Measurements from ENCODE around the gene SPIB. TPM values are rescaled to one million over a fixed set of nuclear protein-coding genes. Genes with fewer than 3 reads are reported as not detected.
"Not testable (repeated sequence)": the region's sequence is repeated elsewhere in the genome, so short reads cannot be mapped to it uniquely, and the experiment has no call there.

Gene SPIB
- total RNA-seq, 1 donor from 2014 or later = not detected

- Histone ChIP-seq H3K27me3 (ENCODE audit: control insufficient read depth, insufficient read depth, low read length) (no peaks in the 10 kb centered on the region), H3K4me3 (ENCODE audit: low read depth, low read length) (no peak overlapping the region), H3K36me3 (ENCODE audit: control insufficient read depth, insufficient read depth, low read length) (peaks cover 3% of the 10 kb centered on the region)
- DNase-seq (ENCODE audit: low read depth) = no peak
- TF ChIP-seq CTCF (IDR thresholded peaks at IDR 0.05; ENCODE audit: insufficient read depth, low read length, poor library complexity, severe bottlenecking) = no peak
These were observed 31.4 kb upstream of the SPIB start for GRCh38 chr19:50387176-50387867.

GRCh38 chr19:50387868-50388245, 30.9 kb upstream of the SPIB start:
- TF ChIP-seq CTCF (IDR thresholded peaks at IDR 0.05; ENCODE audit: insufficient read depth, low read length, poor library complexity, severe bottlenecking) = no peak
- Histone ChIP-seq H3K4me3 (ENCODE audit: low read depth, low read length) (no peak overlapping the region), H3K36me3 (ENCODE audit: control insufficient read depth, insufficient read depth, low read length) (peaks cover 3% of the 10 kb centered on the region), H3K27me3 (ENCODE audit: control insufficient read depth, insufficient read depth, low read length) (no peaks in the 10 kb centered on the region)
- no peak for DNase-seq (ENCODE audit: low read depth)

GRCh38 chr19:50390295-50390694, 28.4 kb upstream of the SPIB start:
- DNase-seq (ENCODE audit: low read depth); H3K27me3 ChIP-seq (ENCODE audit: control insufficient read depth, insufficient read depth, low read length); H3K36me3 ChIP-seq (ENCODE audit: control insufficient read depth, insufficient read depth, low read length); H3K4me3 ChIP-seq (ENCODE audit: low read depth, low read length): not testable (repeated sequence)

- H3K36me3 ChIP-seq (ENCODE audit: control insufficient read depth, insufficient read depth, low read length); H3K4me3 ChIP-seq (ENCODE audit: low read depth, low read length); H3K27me3 ChIP-seq (ENCODE audit: control insufficient read depth, insufficient read depth, low read length); DNase-seq (ENCODE audit: low read depth): not testable (repeated sequence)
These were observed 27.8 kb upstream of the SPIB start for GRCh38 chr19:50390952-50391351.

- no peak for TF ChIP-seq CTCF (IDR thresholded peaks at IDR 0.05; ENCODE audit: insufficient read depth, low read length, poor library complexity, severe bottlenecking)
- no peak for DNase-seq (ENCODE audit: low read depth)
- no peaks in the 10 kb centered on the region for H3K27me3 ChIP-seq (ENCODE audit: control insufficient read depth, insufficient read depth, low read length)
- H3K4me3 ChIP-seq (ENCODE audit: low read depth, low read length) = no peak overlapping the region
- H3K36me3 ChIP-seq (ENCODE audit: control insufficient read depth, insufficient read depth, low read length) = no peaks in the 10 kb centered on the region
These were observed 26.0 kb upstream of the SPIB start for GRCh38 chr19:50392759-50393158.

- TF ChIP-seq CTCF (IDR thresholded peaks at IDR 0.05; ENCODE audit: insufficient read depth, low read length, poor library complexity, severe bottlenecking) = no peak
- Histone ChIP-seq H3K27me3 (ENCODE audit: control insufficient read depth, insufficient read depth, low read length) (no peaks in the 10 kb centered on the region), H3K36me3 (ENCODE audit: control insufficient read depth, insufficient read depth, low read length) (no peaks in the 10 kb centered on the region), H3K4me3 (ENCODE audit: low read depth, low read length) (no peak overlapping the region)
- no peak for DNase-seq (ENCODE audit: low read depth)
These were observed 25.1 kb upstream of the SPIB start for GRCh38 chr19:50393589-50393988.

- Histone ChIP-seq H3K27me3 (ENCODE audit: control insufficient read depth, insufficient read depth, low read length) (no peaks in the 10 kb centered on the region), H3K4me3 (ENCODE audit: low read depth, low read length) (no peak overlapping the region), H3K36me3 (ENCODE audit: control insufficient read depth, insufficient read depth, low read length) (no peaks in the 10 kb centered on the region)
- no peak for TF ChIP-seq CTCF (IDR thresholded peaks at IDR 0.05; ENCODE audit: insufficient read depth, low read length, poor library complexity, severe bottlenecking)
- no peak for DNase-seq (ENCODE audit: low read depth)
These were observed 24.7 kb upstream of the SPIB start for GRCh38 chr19:50394017-50394416.

Data from kidney epithelial cell (primary cell).